NCI-H446 treated with DMSO at 0.1 percent for 48 hours (cell line): ENCODE data around the gene HSD3B7.
"Not testable (repeated sequence)": the region's sequence is repeated elsewhere in the genome, so short reads cannot be mapped to it uniquely, and the experiment has no call there.

Source experiments
- DNase-seq: peaks from one replicate; lab custom pipeline; 2025; lab: John Stamatoyannopoulos, UW

Gene HSD3B7

GRCh38 chr16:31002250-31002700 is 17.3 kb downstream of the HSD3B7 start:
- no peak for DNase-seq

DNA sequence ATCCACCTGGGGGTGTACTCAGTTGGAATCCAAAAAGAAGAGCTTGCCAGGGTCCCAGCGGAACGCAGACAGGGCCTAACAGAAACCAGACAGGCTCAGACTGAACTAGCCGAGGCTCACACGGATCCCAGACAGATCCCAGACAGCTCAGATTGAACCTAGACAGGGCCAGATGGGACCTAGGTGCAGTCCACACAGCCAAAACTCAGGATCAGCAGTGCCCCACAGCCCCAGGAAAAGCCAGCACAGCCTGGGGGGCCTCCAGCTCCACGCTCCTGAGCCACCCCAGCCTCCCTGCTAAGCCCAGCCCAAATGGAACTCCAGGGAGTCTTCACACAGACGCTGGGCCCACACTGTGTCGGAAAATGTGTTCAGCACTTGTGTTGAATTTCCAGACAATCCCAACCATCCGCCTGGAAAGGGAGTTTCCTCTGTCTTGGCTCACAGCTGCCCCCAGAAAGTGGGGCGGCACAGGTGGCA is 17.9 kb downstream of the HSD3B7 start:
- no peak for DNase-seq

DNA sequence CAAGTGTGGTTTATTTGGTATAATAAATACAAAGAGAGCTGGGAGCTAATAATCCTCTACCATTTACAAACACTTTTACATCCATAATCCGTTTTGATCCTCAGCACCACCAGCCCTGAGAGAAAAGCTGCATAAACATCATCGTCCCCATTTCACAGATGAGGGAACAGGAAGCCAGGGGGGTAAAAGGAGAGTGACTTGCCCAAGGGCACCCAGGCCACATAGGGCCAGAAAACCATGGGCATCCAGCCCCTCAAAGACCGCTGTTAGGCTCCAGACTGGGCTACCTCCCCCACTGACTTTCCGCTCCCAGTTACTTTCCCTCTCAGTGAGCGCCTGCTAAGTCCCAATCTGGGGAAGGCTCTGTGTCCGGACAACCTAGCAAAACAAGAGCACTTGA is 18.7 kb downstream of the HSD3B7 start:
- no peak for DNase-seq

DNA sequence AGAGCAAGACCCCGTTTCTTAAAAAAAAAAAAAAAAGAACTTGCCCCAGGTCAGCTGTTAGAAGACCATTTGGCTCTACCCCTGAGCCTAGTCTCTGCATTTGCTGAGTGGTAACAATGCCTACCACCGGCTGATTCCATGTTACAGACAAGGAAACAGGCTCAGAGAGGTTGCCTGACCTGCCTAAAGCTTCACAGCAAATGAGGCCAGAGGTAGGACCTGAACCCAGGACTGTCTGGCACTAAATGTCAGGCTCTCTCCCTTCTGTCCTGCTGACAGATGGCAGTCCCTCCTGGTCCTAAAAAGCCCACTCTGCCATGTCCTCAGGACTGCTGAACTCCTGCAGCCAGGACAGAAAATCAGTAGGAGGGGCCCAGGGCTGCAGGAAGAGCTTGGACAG is 19.7 kb downstream of the HSD3B7 start:
- no peak for DNase-seq

- DNase-seq, result no peak
These were observed 20.5 kb downstream of the HSD3B7 start for GRCh38 chr16:31005350-31006085.

- no peak for DNase-seq
These were observed 21.0 kb downstream of the HSD3B7 start for GRCh38 chr16:31006086-31006385.

DNA sequence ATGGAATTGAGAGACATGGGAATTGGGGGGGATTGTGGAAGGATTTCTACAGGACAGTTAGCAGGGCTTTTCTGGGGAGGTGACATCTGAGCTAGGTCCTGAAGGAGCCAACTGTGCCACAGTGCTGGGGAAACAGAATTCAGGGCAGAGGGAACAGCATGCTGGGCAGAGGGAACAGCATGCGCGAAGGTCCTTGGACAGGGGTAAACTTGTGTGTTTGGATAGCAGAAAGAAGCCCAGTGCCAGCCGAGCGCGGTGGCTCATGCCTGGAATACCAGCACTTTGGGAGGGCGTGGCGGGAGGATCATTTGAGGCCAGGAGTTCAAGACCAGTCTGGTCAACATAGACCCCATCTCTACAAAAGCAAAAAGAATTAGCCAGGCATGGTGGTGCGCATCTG is 21.6 kb downstream of the HSD3B7 start:
- no peak for DNase-seq

- DNase-seq, result no peak
These were observed 22.7 kb downstream of the HSD3B7 start for GRCh38 chr16:31007684-31008083.

GRCh38 chr16:31008149-31008548 is 23.1 kb downstream of the HSD3B7 start:
- no peak for DNase-seq

GRCh38 chr16:31008551-31008950 is 23.5 kb downstream of the HSD3B7 start:
- no peak for DNase-seq

DNA sequence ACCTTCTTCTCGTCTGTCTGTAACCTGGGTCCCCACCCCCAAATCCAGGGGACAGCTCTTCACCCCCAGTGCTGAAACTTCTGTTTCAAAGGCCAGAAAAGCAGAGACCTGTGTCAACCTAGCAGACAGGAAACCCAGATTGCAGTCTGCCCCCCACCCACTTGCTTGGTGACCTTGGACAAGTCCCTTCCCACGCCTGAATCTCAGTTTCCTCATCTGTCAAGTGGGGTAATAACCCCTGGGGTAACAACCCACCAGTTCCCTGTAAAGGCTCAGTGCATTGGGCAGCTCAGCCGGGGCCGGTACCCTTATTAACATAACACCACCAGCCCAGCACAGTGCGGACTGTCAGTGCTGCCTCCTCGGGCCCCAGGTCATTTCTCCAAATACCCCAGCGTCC is 24.1 kb downstream of the HSD3B7 start:
- no peak for DNase-seq

DNA sequence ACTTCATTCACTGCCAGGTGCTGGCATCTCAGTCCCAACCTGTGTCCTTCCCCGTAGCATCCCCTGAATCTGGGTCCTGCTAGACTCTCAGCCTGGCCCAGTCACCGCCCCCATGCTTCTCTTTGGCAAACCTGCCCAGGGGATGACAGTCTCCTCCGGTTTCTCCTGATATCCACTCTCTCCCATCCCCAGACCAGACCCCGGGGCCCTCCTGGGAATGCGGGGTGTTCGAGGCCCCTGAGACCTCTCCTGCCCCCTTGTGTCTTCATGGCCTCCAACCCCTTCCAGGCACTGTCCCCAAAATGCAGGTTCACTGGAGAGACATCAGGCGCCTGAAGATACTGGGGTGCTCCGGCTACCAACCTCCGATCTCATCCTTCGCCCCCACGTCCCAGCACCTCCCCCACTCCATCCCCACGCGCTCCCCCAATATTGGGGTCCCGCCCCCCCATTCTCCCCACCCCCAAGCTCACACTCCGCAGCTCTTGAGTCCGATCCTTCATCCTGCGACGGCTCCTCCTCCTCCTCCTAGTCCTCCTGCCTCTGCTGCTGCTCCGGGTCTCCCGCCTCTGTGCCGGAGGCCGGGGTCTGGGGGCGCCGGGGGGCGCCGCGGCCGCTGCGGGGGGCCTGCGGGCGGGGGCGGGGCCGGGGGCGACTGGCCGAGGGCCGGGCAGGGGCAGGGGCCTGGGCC is 25.0 kb downstream of the HSD3B7 start:
- DNase-seq, result no peak

GRCh38 chr16:31010585-31011325 is 25.7 kb downstream of the HSD3B7 start, which contains the start of gene STX1B:
Gene STX1B, minus strand, starts transcription at chr16:31010638. Its CDS starts 242 bp downstream, at chr16:31010396.
- no peak for DNase-seq

- not testable (repeated sequence) for DNase-seq
These were observed 26.8 kb downstream of the HSD3B7 start for GRCh38 chr16:31011815-31012214.

- not testable (repeated sequence) for DNase-seq
These were observed 28.3 kb downstream of the HSD3B7 start for GRCh38 chr16:31013292-31013691.

DNA sequence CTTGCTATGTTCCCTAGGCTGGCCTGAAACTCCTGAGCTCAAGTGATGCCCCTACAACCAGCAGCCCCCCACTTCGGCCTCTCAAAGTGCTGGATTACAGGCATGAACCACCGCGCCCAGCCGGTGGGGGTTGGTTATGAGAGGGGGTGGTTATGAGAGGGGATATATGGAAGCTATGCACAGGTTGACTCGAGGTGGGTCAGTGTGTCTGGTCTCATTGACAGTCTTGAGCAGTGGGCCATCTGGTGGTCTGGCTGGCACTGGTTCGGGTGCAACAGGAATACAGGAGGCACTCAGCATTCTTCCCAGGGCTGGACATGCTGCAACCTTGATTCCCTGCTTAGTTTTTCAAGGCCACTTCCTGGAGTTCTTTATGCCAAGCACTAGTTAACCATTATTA is 31.0 kb downstream of the HSD3B7 start:
- DNase-seq, result no peak

GRCh38 chr16:31017756-31018155 is 32.7 kb downstream of the HSD3B7 start:
- DNase-seq, result not testable (repeated sequence)

GRCh38 chr16:31020536-31020935 is 35.5 kb downstream of the HSD3B7 start:
- no peak for DNase-seq

GRCh38 chr16:31022544-31023251 is 37.7 kb downstream of the HSD3B7 start:
- no peak for DNase-seq

DNA sequence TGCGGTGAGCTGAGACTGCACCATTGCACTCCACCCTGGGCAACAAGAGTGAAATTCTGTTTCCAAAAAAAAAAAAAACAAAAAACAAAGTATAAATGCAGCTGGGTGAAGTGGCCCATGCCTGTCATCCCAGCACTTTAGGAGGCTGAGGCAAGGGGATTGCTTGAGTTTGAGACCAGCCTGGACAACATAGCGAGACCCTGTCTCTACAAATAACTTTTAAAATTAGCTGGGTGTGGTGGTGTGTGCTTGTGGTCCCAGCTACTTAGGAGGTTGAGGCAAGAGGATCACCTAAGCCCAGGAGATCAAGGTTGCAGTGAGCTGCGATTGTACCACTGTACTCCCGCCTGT is 38.2 kb downstream of the HSD3B7 start:
- no peak for DNase-seq

- DNase-seq, result no peak
These were observed 38.7 kb downstream of the HSD3B7 start for GRCh38 chr16:31023627-31024226.

GRCh38 chr16:31025339-31025738 is 40.3 kb downstream of the HSD3B7 start:
- no peak for DNase-seq
